Esophagus squamous epithelium (tissue), 5 donors: ENCODE measurements around the gene ETFB. TPM values are rescaled to one million over a fixed set of nuclear protein-coding genes. Genes with fewer than 3 reads are reported as not detected.
A peak's percentile ranks its signal among the peaks of the same experiment; 100 is the strongest.
"Not testable (repeated sequence)": the region's sequence is repeated elsewhere in the genome, so short reads cannot be mapped to it uniquely, and the experiment has no call there.

Experiments used
- DNase-seq: peaks from one replicate; lab custom pipeline; 2025; lab: John Stamatoyannopoulos, UW
- H3K27ac ChIP-seq, 4 donors: fragments of 200-600 bp; sonication (generic); one replicate each; pipeline ENCODE4 v1.5.1; 2016 to 2019; ENCODE audit warnings: mild to moderate bottlenecking in 1 of 4
- H3K27me3 ChIP-seq, 4 donors: fragments of 200-600 bp; sonication (generic); 1 replicate in 3 of 4; 2 replicates in 1 of 4; pipeline versions ENCODE4 v1.5.1 to v1.6.0; 2017 to 2021; ENCODE audit warnings: antibody characterized with exemption in 1 of 4
- H3K36me3 ChIP-seq, 3 donors: fragments of 200-600 bp; sonication (generic); one replicate each; pipeline ENCODE4 v1.5.1; 2016 to 2019
- H3K4me1 ChIP-seq, 3 donors: fragments of 200-600 bp; sonication (generic); one replicate each; pipeline ENCODE4 v1.5.1; 2017 to 2019
- H3K4me3 ChIP-seq, 4 donors: fragments of 200-600 bp; sonication (generic); 1 replicate in 3 of 4; 2 replicates in 1 of 4; pipeline ENCODE4 v1.5.1; 2016 to 2019; ENCODE audit warnings: mild to moderate bottlenecking in 2 of 4, moderate library complexity in 1 of 4
- H3K9me3 ChIP-seq, 3 donors: fragments of 200-600 bp; sonication (generic); one replicate each; pipeline ENCODE4 v1.5.1; 2016 to 2019
- CTCF ChIP-seq, 6 experiments: fragments of 450-650 bp in 4 of 6; fragments of 200-600 bp in 2 of 6; sonication (generic) in 2 of 6; IDR thresholded peaks; one replicate each; pipeline ENCODE4 v1.5.1; 2016 to 2019; ENCODE audit warnings: antibody characterized with exemption in 6 of 6, mild to moderate bottlenecking in 4 of 6, moderate library complexity in 4 of 6
- POLR2A ChIP-seq, 4 donors: fragments of 450-650 bp; IDR thresholded peaks; one replicate each; pipeline ENCODE4 v1.6.1; 2017; ENCODE audit warnings: antibody characterized with exemption in 4 of 4, mild to moderate bottlenecking in 4 of 4, moderate library complexity in 3 of 4
- WGBS, 2 donors: methylation state at CpG; one replicate each; pipeline ENCODE4 v1.1.5; 2018; 5-methylcytosine and 5-hydroxymethylcytosine counted together
- intact Hi-C: fragments of 100-400 bp; cut with DNase I; formaldehyde crosslinking; loops from one replicate; pipeline ENCODE4 v1.15.0; 2022
- total RNA-seq, 4 donors: library from RNA; depleted of rRNA; stranded (reverse); fragments of >200 nt; gene quantifications; one replicate each; pipeline ENCODE4 v1.1.0, GENCODE V29; 2016
- donor health status: DM: yes; HTN: yes; CAD: no.

ETFB gene
- total RNA-seq, 4 donors from 2014 or later: 104 to 215 (median 157) TPM

DNA sequence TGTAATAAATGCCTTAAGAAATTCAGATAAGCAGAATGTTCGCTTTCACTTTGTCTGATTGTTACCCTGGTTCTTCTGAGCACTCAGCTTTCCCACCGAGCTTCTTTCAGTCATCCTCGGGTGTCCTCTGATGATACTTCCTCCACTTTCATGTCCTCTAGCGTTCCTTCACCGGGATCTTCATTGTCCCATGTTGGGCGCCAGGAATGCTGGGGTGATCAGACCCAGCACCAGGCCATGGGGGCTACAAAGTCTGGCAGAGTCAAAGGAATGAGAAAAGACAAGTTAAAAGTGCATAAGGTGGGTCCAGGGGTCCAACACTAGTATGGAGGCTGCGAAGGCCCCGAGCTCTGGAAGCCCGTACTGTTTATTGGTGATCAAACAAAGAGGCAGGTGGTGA lies 35.9 kb upstream of the ETFB start:
- Histone ChIP-seq H3K27me3 (peaks cover 0 to 7% (median 0%) of the 10 kb centered on the region in 4 donors), H3K9me3 (peaks cover 0 to 18% (median 11%) of the 10 kb centered on the region in 3 donors), H3K4me3 (no peak overlapping the region), H3K4me1 (peaks cover 0 to 9% (median 0%) of the 10 kb centered on the region in 3 donors), H3K27ac (no peak overlapping the region), H3K36me3 (no peaks in the 10 kb centered on the region)
- intact Hi-C loops: loop anchor here (10.0 kb wide), 1 partner anchor 67 kb away; no protein-coding TSS in a partner anchor
- TF ChIP-seq POLR2A (IDR thresholded peaks at IDR 0.05): no peak
- TF ChIP-seq CTCF (IDR thresholded peaks at IDR 0.05): no peak
- no peak for DNase-seq
- WGBS, 2 donors: 91 to 92% methylated on average over 8 to 9 of the region's 9 CpGs

GRCh38 chr19:51399936-51400335 lies 33.7 kb upstream of the ETFB start:
- H3K4me3 ChIP-seq: not testable (repeated sequence)

DNA sequence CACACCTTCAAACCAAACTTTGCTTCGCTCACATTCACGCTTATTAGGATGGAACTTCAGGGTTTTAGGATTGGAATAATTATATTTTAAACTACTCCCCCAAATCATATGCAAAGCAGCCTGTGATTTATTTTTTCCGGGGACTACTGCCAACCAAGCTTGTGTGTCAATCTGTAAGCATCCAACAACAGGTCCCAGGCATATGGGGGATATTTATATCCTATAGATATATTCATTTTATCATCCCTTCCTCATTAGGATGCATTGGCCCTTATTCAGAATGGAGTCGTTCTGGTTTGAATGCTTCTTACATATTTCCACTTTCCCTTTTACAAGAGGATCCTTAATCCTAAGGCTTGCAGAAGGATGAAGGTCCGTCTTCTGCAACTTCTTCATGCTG lies 33.0 kb upstream of the ETFB start:
- WGBS, 2 donors: 88 to 89% methylated on average over 5 of the region's 5 CpGs
- no peaks in the 10 kb centered on the region for H3K36me3 ChIP-seq
- no peaks in the 10 kb centered on the region for H3K27me3 ChIP-seq
- peaks cover 0 to 18% (median 11%) of the 10 kb centered on the region in 3 donors for H3K9me3 ChIP-seq
- TF ChIP-seq CTCF (IDR thresholded peaks at IDR 0.05) (no peak), POLR2A (IDR thresholded peaks at IDR 0.05) (no peak)
- no peak for DNase-seq
- intact Hi-C loops: no loop called here
- peaks cover 5 to 32% (median 7%) of the 10 kb centered on the region in 3 donors for H3K4me1 ChIP-seq
- no peak overlapping the region for H3K4me3 ChIP-seq
- no peak overlapping the region for H3K27ac ChIP-seq

More at GRCh38 chr19:51399936-51400335, 33.7 kb upstream of the ETFB start:
- H3K27ac ChIP-seq, DNase-seq, H3K36me3 ChIP-seq, H3K27me3 ChIP-seq: not testable (repeated sequence)
- intact Hi-C loops: loop anchor here (10.0 kb wide), 1 partner anchor 65 kb away; no protein-coding TSS in a partner anchor
- Histone ChIP-seq H3K9me3 (peaks cover 0 to 18% (median 11%) of the 10 kb centered on the region in 3 donors), H3K4me1 (peaks cover 0 to 25% (median under 1%) of the 10 kb centered on the region in 3 donors)
- WGBS, 2 donors: 82 to 83% methylated on average over 7 of the region's 7 CpGs

DNA sequence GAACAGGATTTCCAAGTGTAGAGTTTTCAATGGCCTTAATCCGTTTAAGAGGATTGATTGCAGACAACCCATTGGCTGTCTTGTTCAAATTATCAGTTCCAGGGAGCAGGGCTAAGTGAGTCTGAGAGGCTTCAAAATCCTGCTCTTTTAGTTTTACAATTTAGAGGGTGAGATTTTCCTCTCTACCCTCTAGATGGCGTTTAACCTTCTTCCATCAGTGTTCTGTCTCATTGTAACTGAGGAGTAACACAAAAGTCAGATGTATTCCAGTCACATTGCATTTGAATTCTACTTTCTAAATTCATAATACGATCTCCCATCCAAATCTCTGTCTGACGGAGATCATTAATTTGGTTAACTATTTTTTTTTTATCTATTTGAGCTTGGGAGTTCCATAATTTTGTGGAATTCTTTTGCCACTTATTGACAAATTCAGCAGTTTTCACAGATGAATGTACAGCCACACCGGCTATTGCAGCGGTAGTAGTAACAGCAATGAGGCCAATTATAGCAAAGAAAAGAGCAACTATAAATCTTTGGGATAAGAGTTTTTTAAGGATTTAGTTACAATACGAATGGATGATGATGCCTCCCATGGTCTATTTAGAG lies 32.0 kb upstream of the ETFB start:
- H3K36me3 ChIP-seq: no peaks in the 10 kb centered on the region
- H3K27me3 ChIP-seq: no peaks in the 10 kb centered on the region

GRCh38 chr19:51397453-51397852 lies 31.3 kb upstream of the ETFB start:
- DNase-seq, H3K27me3 ChIP-seq, H3K36me3 ChIP-seq, H3K4me3 ChIP-seq, intact Hi-C loops: not testable (repeated sequence)
- Histone ChIP-seq H3K4me1 (peaks cover 5 to 40% (median 11%) of the 10 kb centered on the region in 3 donors), H3K9me3 (peaks cover 0 to 12% (median 6%) of the 10 kb centered on the region in 3 donors), H3K27ac (peak overlapping the region in 2 of 4 donors; percentile 7 to 28)
- WGBS, 2 donors: 49 to 65% methylated on average over 9 of the region's 9 CpGs

More for the DNA sequence above, 32.0 kb upstream of the ETFB start:
- TF ChIP-seq POLR2A (IDR thresholded peaks at IDR 0.05) (no peak), CTCF (IDR thresholded peaks at IDR 0.05) (peak in 4 of 6 experiments; percentile 31 to 46 (median 38))
- peaks cover 0 to 18% (median 11%) of the 10 kb centered on the region in 3 donors for H3K9me3 ChIP-seq
- no peak for DNase-seq
- peak overlapping the region in 1 of 4 donors; percentile 28 for H3K27ac ChIP-seq
- intact Hi-C loops: no loop called here
- peaks cover 5 to 40% (median 11%) of the 10 kb centered on the region in 3 donors for H3K4me1 ChIP-seq
- H3K4me3 ChIP-seq: no peak overlapping the region
- 43 to 44% methylated on average over 7 of the region's 7 CpGs for WGBS, 2 donors

DNA sequence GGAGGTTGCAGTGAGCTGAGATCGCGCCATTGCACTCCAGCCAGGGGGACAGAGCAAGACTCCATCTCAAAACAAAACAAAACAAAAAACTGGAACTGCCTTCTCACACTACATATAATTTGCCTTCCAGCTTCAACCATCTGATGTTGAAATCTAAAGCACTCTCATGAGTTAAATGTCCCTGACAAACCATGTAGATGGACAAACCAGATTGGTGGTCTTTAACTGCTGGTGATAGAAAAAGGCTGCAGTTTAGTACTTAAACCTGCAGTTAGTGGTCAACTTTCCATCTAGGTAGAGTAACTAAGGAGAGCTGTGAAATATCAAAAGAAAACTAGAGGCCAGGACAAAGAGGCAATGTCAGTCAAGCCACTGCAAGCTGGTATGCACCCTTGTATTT lies 30.0 kb upstream of the ETFB start:
- H3K27me3 ChIP-seq: no peaks in the 10 kb centered on the region
- 89 to 96% methylated on average over 2 of the region's 2 CpGs for WGBS, 2 donors
- DNase-seq: no peak
- peaks cover 5 to 40% (median 11%) of the 10 kb centered on the region in 3 donors for H3K4me1 ChIP-seq
- H3K4me3 ChIP-seq: no peak overlapping the region
- no peaks in the 10 kb centered on the region for H3K36me3 ChIP-seq
- intact Hi-C loops: no loop called here
- no peaks in the 10 kb centered on the region for H3K9me3 ChIP-seq
- peak overlapping the region in 2 of 4 donors; percentile 57 to 86 for H3K27ac ChIP-seq
- TF ChIP-seq POLR2A (IDR thresholded peaks at IDR 0.05) (no peak), CTCF (IDR thresholded peaks at IDR 0.05) (no peak)
